K562 (cell line): Measurements from ENCODE around the gene IPO11. TPM values are rescaled to one million over a fixed set of nuclear protein-coding genes. Genes with fewer than 3 reads are reported as not detected.
"Not testable (repeated sequence)": the region's sequence is repeated elsewhere in the genome, so short reads cannot be mapped to it uniquely, and the experiment has no call there.

Experiments used
- ATAC-seq: fragments of 200-7000 bp; cut with Tn5 transposase; 3 replicates; pipeline ENCODE4 v1.9.1; 2020; ENCODE audit warnings: moderate library complexity
- BruUV-seq: library from RNA; stranded (reverse); fragments of 400-500 nt; replicated peaks from 2 replicates; lab custom pipeline; 2021; lab: Mats Ljungman, UMichigan
- CTCF ChIA-PET: fragments of 300-600 bp; formaldehyde crosslinking; extraction: SDS; loops from one replicate; lab custom pipeline; 2021; ENCODE audit warnings: low intra/inter-chr PET ratio; lab: Yijun Ruan, JAX
- POLR2A ChIA-PET: fragments of 300-600, 350-650 bp; sonication (Branson Sonifier 250); formaldehyde crosslinking; extraction: SDS; loops from one replicate; lab custom pipeline; 2021; ENCODE audit warnings: antibody characterized with exemption, inconsistent platforms; lab: Yijun Ruan, JAX
- DNase-seq, 4 experiments: peaks; one replicate each; pipeline versions ENCODE4 v3.0.0 to v3.0.0-alpha.2; 2011 to 2018; ENCODE audit warnings: low spot score in 3 of 4, mixed read lengths in 3 of 4; ENCODE audit errors: extremely low read depth in 1 of 4
- FAIRE-seq: peaks from 2 replicates; lab custom pipeline; 2011; peaks lifted over from hg19 to GRCh38; lab: Jason Lieb, UNC
- H2AFZ ChIP-seq: 2 replicates; pipeline ENCODE4 v1.6.0; 2011; ENCODE audit warnings: low read depth, low read length, control low read depth, inconsistent platforms
- H3K27ac ChIP-seq: fragments of 200-600 bp; 3 replicates; pipeline ENCODE4 v1.8.0; 2011; ENCODE audit warnings: low read depth, mild to moderate bottlenecking, control low read depth, inconsistent platforms, low read length, moderate library complexity, mixed read lengths; ENCODE audit errors: extremely low read depth
- H3K27me3 ChIP-seq, 2 experiments: fragments of 300-600 bp in 1 of 2; 2 replicates in 1 of 2; 3 replicates in 1 of 2; pipeline versions ENCODE4 v1.6.0 to v1.8.0; 2011; ENCODE audit warnings: inconsistent platforms in 2 of 2, low read length in 2 of 2, mild to moderate bottlenecking in 1 of 2, mixed read lengths in 1 of 2, moderate library complexity in 1 of 2; ENCODE audit not compliant: control insufficient read depth in 2 of 2, insufficient read depth in 2 of 2
- H3K36me3 ChIP-seq: fragments of 300-600 bp; 3 replicates; pipeline ENCODE4 v1.8.0; 2011; ENCODE audit warnings: mild to moderate bottlenecking, low read length, inconsistent platforms; ENCODE audit not compliant: control insufficient read depth, insufficient read depth
- H3K4me1 ChIP-seq, 2 experiments: fragments of 200-600 bp in 1 of 2; replicated peaks in 1 of 2; 2 replicates in 1 of 2; 3 replicates in 1 of 2; pipeline versions ENCODE4 v1.5.1 to v1.8.0; 2011; ENCODE audit warnings: inconsistent platforms in 2 of 2, low read length in 2 of 2, mild to moderate bottlenecking in 1 of 2, mixed read lengths in 1 of 2, moderate library complexity in 1 of 2; ENCODE audit not compliant: control insufficient read depth in 2 of 2, insufficient read depth in 2 of 2
- H3K4me2 ChIP-seq: 2 replicates; pipeline ENCODE4 v1.6.1; 2011; ENCODE audit warnings: low read length, control low read depth, inconsistent platforms, mixed read lengths; ENCODE audit not compliant: insufficient read depth
- H3K4me3 ChIP-seq: fragments of 200-600 bp; sonication (generic), shearing (Covaris generic); 2 replicates; pipeline ENCODE4 v1.5.1; 2016; ENCODE audit warnings: control low read depth, inconsistent platforms
- H3K79me2 ChIP-seq: fragments of 200-600 bp; 3 replicates; pipeline ENCODE4 v1.8.0; 2011; ENCODE audit warnings: low read length, inconsistent platforms; ENCODE audit not compliant: control insufficient read depth, insufficient read depth
- H3K9ac ChIP-seq, 2 experiments: 2 replicates each; pipeline versions ENCODE4 v1.6.0 to v1.6.1; 2011; ENCODE audit warnings: low read depth in 2 of 2, low read length in 2 of 2, control low read depth in 1 of 2, inconsistent platforms in 1 of 2, mild to moderate bottlenecking in 1 of 2, mixed read lengths in 1 of 2; ENCODE audit not compliant: insufficient read depth in 1 of 2
- H3K9me1 ChIP-seq: one replicate; pipeline ENCODE4 v1.6.0; 2011; ENCODE audit warnings: inconsistent platforms, mild to moderate bottlenecking, low read length, moderate library complexity; ENCODE audit not compliant: control insufficient read depth, insufficient read depth
- H3K9me3 ChIP-seq: replicated peaks from 2 replicates; pipeline ENCODE4 v1.5.1; 2011; ENCODE audit warnings: low read depth, low read length, inconsistent platforms; ENCODE audit not compliant: control insufficient read depth, insufficient read depth
- H4K20me1 ChIP-seq: replicated peaks from 2 replicates; pipeline ENCODE4 v1.6.1; 2011; ENCODE audit warnings: low read length, inconsistent platforms, mixed read lengths; ENCODE audit not compliant: control insufficient read depth, insufficient read depth
- WGBS: fragments of 100-300 bp; shearing (Covaris generic); methylation state at CpG from one replicate; pipeline ENCODE4 v1.1.6; 2016; ENCODE audit warnings: low coverage, mixed read lengths; ENCODE audit not compliant: insufficient coverage; ENCODE audit errors: missing lambda C conversion rate; 5-methylcytosine and 5-hydroxymethylcytosine counted together
- in situ Hi-C: fragments of 300-500 bp; cut with MboI; formaldehyde crosslinking; loops from 4 replicates; pipeline ENCODE4 v1.15.0; 2018; ENCODE audit warnings: inconsistent platforms, mixed read lengths
- intact Hi-C: fragments of 100-400 bp; cut with micrococcal nuclease; formaldehyde crosslinking; loops from 2 replicates; pipeline ENCODE4 v1.14.2; 2022
- polyA plus RNA-seq, 8 experiments: library from polyadenylated mRNA; depleted of rRNA in 4 of 8; stranded (reverse) in 5 of 8; unstranded in 3 of 8; fragments of >200 nt; fragmentation: Nextera tagmentation in 2 of 8; fragmentation: Illumina TruSeq in 1 of 8; extraction: Ambion mirVana in 2 of 8; extraction: Trizol in 1 of 8; gene quantifications; 2 replicates each; pipeline versions ENCODE4 v1.2.1 to v1.2.3, GENCODE V29; 2011 to 2014; ENCODE audit warnings: inconsistent platforms in 1 of 8, missing spikeins in 1 of 8
- total RNA-seq, 7 experiments: library from RNA; depleted of rRNA in 6 of 7; stranded (reverse); fragments of >200 nt in 6 of 7; fragmentation: Illumina TruSeq in 2 of 7; extraction: Trizol in 2 of 7; gene quantifications; 2 replicates each; pipeline versions ENCODE4 v1.2.1 to v1.2.3, GENCODE V29; 2011 to 2021; ENCODE audit warnings: low replicate concordance in 1 of 7
- TF ChIP-seq, protein P1 (sequence below): fragments of 250-450 bp; sonication (Bioruptor Pico); IDR thresholded peaks from 2 replicates; pipeline ENCODE4 v1.4.0; 2020; ENCODE audit warnings: mild to moderate bottlenecking, moderate library complexity

IPO11 gene
- total and polyA plus RNA-seq, 9 of the 15 experiments (the other 6 are each of a cell fraction or from before 2014, with no cell fraction given), result 38.7 to 96.0 (median 70.9) TPM

GRCh38 chr5:62509806-62510205 lies 97.2 kb downstream of the IPO11 start:
- 100% methylated on average over 1 of the region's 1 CpG for WGBS
- DNase-seq, result no peak
- no peaks in the 10 kb centered on the region for H3K4me1 ChIP-seq
- FAIRE-seq, result no peak
- no peak overlapping the region for H3K4me2 ChIP-seq
- ATAC-seq, result no peak
- TF ChIP-seq, protein P1, sequence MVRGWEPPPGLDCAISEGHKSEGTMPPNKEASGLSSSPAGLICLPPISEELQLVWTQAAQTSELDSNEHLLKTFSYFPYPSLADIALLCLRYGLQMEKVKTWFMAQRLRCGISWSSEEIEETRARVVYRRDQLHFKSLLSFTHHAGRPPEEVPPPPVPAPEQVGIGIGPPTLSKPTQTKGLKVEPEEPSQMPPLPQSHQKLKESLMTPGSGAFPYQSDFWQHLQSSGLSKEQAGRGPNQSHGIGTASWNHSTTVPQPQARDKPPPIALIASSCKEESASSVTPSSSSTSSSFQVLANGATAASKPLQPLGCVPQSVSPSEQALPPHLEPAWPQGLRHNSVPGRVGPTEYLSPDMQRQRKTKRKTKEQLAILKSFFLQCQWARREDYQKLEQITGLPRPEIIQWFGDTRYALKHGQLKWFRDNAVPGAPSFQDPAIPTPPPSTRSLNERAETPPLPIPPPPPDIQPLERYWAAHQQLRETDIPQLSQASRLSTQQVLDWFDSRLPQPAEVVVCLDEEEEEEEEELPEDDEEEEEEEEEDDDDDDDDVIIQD (CRISPR knock-in tag), result no peak
- in situ Hi-C loops (no loop called here), intact Hi-C loops (no loop called here)
- no peak overlapping the region for H3K9ac ChIP-seq
- BruUV-seq, result no TSS peak
- no peaks in the 10 kb centered on the region for H4K20me1 ChIP-seq
- no peak overlapping the region for H2AFZ ChIP-seq
- POLR2A ChIA-PET, result no interaction called here
- no peak overlapping the region for H3K4me3 ChIP-seq
- no peak overlapping the region for H3K27ac ChIP-seq
- no peaks in the 10 kb centered on the region for H3K27me3 ChIP-seq
- H3K36me3 ChIP-seq, result peaks cover 52% of the 10 kb centered on the region
- CTCF ChIA-PET, result no interaction called here
- no peaks in the 10 kb centered on the region for H3K9me3 ChIP-seq
- H3K9me1 ChIP-seq, result no peaks in the 10 kb centered on the region
- no peaks in the 10 kb centered on the region for H3K79me2 ChIP-seq

- H3K79me2 ChIP-seq, DNase-seq, H3K27me3 ChIP-seq, H4K20me1 ChIP-seq, CTCF ChIA-PET, H3K9me1 ChIP-seq, H3K4me1 ChIP-seq, H3K4me3 ChIP-seq, H3K4me2 ChIP-seq, H3K9me3 ChIP-seq, ATAC-seq, intact Hi-C loops, POLR2A ChIA-PET, H3K9ac ChIP-seq, H2AFZ ChIP-seq, H3K27ac ChIP-seq, FAIRE-seq, BruUV-seq, in situ Hi-C loops: not testable (repeated sequence)
- WGBS, result no CpG with 5 or more reads among the region's 28 CpGs
- H3K36me3 ChIP-seq, result peaks cover 42% of the 10 kb centered on the region; the same call in 2 of the 3 replicates
These were observed 100.5 kb downstream of the IPO11 start for GRCh38 chr5:62513085-62513484.
